GM19438 (cell line): Measurements from ENCODE around the gene CALCOCO1.
"Not testable (repeated sequence)": the region's sequence is repeated elsewhere in the genome, so short reads cannot be mapped to it uniquely, and the experiment has no call there.

Experiments
- ATAC-seq: cut with Tn5 transposase; IDR thresholded peaks from one replicate; pipeline ENCODE4 v1.9.1; 2021; ENCODE audit warnings: low read depth; ENCODE audit not compliant: unreplicated experiment

The CALCOCO1 gene

DNA sequence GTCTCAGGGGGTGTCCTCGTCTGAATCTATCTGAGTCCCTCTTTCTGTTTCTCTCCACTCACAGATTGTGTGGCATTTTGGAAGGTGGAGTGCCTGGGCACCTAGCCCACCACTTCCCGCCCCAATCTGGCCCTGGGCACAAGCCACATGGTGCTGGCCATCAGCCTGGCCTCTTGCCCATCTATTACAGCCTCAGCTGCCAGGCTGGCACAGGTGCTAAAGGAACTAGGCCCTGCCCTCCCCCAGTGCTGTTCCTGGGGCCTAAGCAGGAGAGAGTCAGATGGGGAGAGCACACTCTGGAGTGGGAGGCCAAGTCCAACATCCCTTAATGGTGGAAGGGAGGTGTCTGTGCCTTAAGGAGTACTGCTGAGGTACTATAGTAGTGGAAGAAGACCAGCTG is 8.3 kb upstream of the CALCOCO1 start:
- no peak for ATAC-seq

DNA sequence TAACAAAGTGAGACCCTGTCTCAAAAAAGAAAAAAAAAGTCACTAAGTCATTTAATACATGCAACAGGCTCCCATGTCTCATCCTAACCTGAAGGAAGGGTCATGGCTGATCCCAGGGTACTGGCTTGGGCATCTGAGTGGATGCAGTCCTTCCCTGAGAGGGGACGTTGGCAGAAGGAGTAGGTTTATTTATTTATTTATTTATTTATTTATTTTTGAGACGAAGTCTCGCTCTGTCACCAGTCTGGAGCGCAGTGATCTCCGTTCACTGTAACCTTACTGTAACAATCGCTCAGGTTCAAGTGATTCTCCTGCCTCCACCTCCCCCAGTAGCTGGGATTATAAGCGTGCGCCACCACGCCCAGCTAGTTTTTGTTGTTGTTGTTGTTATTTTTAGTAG is 7.2 kb upstream of the CALCOCO1 start:
- no peak for ATAC-seq

DNA sequence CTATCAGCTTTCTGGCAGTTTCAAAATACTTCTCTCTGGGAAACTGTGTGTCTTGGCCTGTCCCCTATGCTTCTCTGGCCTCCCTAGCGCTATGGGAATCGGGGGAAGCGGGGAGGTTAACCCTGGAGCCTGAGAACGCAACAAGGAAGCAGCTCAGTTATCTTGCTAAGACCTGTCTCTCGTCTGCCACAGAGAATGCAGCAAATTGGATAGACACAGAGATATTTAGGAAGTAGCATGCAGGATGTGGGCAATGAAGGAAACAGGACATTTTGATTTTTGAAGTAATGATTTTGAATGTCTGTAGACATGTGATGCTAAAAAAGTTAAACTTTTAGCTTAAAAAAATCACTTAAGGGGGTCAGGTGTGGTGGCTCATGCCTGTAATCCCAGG is 6.6 kb upstream of the CALCOCO1 start:
- no peak for ATAC-seq

DNA sequence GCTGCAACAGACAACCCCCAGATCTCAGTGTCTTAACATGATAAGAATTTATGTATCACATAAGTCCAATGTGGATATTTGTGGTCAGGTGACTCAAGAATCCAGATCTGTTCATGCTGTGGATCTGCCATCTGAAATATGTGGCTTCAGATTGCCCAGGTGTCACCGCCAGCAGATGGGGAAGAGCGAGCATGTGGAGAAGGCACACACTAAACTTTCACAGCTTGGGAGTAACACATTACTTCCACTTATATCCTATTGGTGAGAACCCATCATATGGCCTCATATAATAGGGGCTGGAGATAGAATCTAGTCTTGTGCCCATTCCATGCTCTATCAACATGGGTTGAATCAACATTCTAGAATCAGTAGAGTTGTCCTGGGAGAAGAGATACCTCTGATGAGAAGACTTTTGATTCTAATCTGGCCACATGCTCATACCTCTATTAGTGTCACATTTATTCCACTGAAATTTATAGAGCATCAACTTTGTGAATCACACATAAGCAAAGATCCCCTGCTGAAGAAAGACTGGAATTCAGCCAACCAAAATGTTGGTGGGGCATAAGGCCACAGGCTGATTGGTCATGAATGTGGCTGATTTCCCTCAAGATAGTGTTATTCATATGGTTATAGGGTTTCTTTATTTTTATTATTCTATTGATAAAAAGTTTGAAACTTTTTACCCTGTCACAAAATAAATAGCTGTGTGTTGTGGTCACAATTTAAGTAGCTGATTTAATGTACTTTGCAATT is 6.0 kb upstream of the CALCOCO1 start:
- no peak for ATAC-seq

DNA sequence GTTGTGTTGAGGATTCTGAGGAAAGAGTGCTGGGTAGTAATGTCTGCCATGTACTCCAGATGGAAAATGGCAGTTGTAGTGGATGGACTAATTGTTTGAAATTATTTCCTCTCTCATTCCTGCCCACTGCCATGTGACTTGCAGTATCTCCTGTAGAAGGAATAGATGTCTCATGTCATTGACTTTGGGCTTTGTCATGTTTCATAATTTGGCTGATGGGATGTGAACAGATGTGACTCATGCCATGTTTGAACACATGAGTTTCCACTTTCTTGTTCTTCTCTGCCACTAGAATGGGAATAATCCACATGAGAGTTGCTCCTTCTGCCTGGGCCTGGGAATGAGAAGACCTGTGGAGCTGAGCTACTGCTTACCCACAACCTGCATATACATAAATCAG is 2.4 kb upstream of the CALCOCO1 start:
- ATAC-seq, result no peak

DNA sequence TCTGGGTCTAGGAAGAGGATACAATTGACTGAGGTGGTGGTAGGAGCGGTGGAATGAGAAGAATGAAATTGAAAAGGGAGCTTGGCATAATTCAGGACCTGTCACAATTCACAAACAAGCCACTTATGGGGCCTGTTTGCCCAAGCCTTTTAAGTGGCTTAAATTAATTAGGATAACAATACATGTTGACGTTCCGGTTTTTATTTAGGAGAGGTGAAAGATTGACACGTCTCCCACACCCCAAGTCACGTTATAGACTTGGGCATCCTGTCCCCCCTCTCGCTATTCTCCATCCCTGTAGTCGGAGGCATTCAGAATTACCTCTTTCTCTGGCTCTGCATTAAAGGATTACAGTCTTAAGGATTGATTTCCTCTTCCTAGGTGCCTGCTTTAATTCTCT is 954 bp upstream of the CALCOCO1 start:
- ATAC-seq, result no peak

DNA sequence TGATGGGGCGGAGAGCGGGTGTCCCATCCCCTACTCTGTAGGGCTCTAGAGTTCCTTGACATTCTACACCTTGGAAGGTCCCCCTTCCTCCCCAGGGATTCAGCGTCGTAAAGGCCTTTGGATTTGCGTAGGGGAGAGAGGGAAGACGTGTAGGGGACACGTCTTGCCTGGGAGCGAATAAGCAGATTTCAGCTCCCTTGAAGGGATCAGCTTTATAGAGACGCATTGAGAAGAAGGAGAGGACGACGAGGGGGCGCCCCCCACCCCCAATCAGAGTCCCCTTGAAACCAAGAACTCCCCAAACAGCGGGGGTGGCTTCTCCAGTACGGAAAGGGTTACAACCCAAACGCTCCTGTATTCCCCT is 324 bp downstream of the CALCOCO1 start:
- ATAC-seq, result no peak

DNA sequence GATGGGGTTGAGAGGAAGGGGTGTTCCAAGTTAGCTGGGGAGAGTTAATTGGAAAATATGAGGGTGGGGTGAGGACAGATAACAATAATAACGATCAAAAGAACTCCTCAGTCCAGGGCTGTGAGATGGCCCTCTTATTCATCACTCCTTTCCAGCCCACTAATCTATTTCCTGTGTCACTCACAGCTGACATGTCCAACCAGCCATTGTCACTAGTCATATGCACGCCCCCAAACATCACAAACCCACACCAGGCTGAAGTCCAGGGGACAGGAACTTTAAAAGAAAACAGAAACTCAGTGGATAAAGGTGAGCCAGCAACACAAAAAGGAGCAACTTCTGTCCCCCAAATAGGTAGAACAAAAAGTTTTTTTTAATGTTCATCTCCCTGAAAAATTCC is 911 bp downstream of the CALCOCO1 start:
- ATAC-seq, result no peak

DNA sequence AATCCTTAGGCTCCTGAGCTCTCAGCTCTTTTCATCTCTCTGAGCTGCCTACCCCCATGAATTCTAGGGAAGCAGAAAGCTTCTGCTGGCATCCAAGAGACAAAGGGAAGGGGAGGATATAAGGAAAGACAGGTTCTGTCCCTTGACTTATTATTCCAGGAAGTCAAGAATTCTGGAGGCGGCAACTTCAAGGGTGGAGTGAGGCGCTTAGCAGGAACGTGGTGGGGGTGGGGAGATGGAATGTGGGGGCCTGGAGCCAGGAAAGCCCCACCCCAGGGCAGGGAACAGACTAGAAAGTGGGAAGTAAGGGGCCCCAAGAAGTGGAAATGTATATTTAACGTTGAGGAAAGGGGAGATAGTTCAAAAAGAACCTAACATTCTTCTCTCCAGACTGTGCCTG is 1.4 kb downstream of the CALCOCO1 start:
- ATAC-seq, result no peak

DNA sequence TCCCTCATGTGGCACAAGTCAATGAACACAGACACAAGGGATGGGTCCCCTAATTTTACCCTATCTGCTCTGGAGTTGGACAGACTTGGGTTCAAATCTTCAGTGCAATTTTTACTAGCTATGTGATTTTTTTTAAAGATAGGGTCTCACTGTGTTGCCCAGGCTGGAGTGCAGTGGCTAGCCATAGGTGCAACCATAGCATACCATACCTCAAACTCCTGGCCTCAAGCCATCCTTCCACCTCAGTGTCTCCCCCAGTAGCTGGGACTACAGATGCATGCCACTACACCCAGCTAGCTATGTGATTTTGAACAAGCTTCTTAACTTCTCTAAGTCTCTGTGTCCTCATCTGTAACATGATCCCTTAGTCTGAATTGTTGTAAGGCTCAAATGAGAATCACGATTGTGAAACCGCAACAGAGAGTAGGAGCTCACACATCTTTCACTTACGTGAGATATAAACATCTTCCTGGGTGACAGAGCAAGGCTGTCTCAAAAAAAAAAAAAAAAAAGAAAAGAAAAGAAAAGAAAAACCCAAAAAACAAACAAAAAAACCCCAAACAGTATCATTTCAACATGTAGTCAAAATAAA is 4.7 kb downstream of the CALCOCO1 start:
- ATAC-seq, result no peak

DNA sequence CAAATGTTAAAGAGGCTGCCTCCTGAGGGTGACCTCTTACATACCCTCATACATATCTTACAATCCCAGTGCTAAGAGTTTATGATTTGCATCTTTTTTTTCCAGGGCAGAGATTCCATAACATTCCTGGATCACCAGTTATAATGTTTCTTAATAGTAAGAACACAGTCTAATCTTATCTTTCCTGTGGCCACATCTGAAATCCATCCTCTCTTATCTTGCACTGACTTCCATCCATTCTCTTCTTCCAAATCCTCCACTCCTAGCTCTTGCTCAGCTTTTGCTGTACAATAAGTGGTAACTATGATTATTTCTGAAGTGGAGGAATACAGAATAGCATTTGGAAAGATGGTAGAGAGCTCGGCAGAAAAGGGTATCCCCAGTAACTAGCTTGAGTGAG is 6.3 kb downstream of the CALCOCO1 start:
- no peak for ATAC-seq

DNA sequence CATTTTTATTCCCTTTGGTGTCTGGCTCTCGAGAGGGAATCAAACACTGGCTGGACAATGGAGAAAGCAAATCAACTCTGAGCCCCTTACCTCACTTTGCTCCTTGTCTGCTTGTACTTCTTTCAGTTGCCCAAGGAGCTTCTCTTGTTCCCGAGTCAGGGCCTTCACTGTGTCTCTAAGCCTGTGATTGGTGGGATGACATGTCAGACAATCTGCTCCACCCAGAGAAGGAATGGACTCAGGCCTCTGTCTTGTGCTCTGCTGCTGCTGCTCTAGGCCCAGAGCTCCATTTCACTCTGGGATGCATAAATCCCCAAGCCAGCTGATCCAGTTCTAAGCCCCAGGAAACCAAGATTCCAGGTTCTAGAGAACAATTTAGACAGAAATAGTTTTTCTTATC is 7.6 kb downstream of the CALCOCO1 start:
- ATAC-seq, result no peak

DNA sequence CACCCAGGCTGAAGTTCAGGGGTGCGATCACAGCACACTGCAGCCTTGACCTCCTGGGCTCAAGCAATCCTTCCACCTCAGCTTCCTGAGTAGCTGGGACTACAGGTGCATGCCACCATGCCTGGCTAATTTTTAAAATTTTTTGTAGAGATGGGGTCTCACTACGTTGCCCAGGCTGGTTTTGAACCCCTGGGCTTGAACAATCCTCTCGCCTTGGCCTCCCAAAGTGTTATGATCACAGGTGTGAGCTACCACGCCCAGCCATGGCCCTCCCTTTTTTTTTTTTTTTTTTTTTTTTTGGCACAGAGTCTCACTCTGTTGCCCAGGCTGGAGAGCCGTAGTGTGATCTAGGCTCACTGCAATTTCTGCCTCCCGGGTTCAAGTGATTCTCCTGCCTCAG is 8.7 kb downstream of the CALCOCO1 start:
- not testable (repeated sequence) for ATAC-seq

DNA sequence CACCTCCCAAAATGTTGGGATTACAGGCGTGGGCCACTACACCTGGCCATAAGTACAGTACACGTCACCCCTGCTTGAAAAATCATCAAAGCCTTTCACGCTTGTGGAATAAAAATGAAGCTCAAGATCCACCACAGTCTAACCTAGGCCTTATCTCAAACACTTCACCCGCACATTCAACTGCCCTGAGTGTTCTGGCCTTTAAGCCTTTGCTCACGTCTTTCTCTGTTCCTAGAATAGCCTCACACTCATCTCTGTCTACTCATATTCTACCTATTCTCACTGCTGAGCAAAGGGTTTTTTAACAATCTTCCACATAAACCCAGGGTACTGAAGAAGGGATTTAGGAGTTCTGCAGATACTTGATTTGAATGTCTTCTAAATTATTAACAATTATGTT is 9.9 kb downstream of the CALCOCO1 start:
- no peak for ATAC-seq

DNA sequence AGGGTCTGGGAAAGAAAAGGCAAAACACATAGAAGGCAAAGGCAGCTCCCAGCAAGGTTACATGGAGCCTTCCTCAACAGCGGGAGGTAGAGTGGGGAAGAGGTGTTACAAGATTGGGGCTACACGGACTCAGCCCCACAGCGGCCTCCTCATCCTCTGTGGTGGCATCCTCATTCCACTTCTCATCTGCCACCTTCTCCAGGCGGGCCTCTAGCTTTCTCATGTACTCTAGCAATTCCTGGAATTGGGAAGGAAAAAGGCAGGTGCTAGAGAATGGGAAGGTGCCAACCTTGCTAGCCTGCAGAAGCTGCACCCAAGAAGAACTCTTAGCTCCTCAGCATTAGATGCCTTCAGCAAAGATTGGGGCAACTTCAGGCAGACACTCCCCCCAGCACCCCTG is 13.2 kb downstream of the CALCOCO1 start:
- ATAC-seq, result no peak

DNA sequence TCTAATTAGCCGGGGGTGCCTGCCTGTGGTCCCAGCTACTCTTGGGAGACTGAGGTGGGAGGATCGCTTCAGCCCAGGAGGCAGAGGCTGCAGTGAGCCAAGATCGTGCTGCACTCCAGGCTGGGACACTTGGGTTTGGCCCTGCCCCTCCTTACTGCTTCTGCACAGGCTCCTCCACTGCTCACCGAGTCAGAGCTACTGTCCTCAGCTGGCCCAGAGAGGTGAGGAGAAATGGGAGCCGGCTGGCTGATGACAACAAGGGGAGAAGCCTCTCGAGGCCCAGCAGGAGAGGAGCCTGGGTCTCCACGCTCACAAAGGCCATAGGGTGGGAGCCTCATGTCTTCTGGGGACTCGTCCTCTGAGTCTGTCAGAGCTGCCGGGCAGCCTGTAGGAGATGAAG is 13.7 kb downstream of the CALCOCO1 start:
- no peak for ATAC-seq

DNA sequence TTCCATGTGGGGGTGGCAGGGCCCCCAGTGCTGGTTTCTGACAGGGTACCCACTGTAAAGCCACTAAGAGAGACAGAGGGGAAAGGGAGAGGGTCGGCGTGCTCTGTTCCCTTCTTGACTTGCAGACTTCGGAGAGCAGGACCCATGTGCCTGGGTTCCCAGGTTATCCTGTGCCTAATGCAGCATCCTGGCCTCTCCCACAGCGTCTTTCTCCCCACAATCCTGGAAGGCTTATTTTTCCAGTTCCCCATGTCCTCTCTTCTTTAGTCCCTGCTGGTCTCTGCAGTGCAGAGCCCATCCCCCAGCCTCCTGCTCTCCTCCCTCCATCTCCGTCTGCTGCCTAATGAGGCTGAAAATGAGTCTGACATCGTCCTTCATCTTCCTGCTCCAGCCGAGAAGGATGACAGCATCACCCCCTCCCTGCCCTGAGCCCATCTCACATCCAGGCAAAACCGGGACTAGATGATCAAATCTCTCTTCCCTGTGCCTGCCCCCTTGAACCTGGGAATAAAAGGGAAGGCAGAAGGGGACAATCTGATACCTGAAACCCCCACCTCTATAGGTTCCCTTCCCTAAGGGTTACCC is 15.1 kb downstream of the CALCOCO1 start:
- ATAC-seq, result no peak

DNA sequence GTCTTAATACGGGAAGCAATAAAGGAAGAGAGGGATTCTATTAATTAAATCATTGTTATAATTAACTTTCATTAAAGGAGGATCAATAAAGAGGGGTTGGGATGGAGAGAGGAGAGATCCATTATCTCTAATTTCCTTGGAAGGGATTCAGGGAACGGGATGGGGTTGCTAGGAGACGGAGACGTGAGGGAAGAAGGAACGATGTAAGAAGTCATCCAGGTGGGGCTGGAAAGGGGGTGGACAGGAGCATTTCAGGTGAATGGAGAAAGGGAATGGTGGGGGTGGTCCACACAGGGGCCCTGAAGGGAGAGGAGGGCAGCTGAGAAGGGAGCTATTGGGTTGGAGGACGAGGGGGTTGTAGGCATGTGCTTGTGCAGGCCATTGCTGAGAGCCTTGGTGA is 17.2 kb downstream of the CALCOCO1 start:
- no peak for ATAC-seq

DNA sequence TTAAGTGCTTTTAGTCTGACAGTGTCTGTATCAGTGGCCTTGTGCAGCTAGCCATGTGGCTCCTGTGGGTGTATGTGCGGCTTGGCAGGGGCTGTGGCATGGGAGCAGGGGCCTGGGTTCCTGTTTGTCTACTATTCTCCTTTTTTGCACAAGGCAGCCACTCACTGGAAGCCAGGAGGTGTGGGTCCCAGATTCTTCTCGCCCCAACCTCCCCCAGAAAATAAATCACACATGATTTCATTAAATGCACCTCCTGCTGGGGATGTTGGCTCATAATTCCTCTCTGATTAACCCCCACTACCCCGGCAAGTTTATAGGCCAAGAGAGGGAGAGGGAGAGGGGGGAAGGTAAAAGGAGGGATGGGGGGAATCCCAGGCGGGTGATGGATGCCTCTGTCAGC is 17.6 kb downstream of the CALCOCO1 start:
- no peak for ATAC-seq

DNA sequence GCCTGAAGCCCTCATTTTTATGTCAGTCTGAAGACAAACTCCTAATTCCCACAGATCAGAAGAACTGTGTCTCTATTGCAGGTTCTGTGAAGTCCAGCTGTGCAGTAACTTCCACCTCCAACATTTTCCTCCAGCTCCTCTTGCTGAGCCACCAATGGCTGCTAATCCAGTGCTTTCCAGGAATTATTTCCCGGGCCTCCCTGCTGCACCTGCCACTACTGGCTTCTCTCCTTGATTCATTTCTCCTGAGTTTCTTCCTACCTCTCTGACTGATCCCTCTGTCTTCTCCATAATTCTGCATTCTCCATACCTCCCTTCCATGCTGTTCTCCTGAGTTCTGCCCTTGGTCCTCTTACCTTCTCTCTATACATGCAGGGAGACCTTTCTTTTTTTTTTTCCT is 21.2 kb downstream of the CALCOCO1 start:
- no peak for ATAC-seq

DNA sequence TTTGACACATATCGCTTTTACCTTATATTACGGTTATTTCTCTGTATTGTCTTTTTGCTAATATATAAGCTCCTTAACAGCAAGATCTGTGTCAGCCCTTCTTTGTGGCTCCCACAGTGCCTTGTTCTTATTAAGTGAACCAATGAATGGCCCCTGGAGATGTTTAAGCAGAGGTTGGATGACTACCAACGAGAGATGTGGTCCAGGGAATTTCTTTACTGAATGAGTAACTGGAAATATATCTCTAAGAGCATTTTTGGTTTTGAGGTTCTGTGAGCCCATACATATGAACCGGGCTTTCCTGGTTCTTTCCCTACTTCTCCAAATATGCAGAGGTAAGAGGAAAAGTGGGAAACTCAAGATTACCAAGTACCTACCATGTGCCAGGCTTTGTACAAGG is 23.5 kb downstream of the CALCOCO1 start:
- no peak for ATAC-seq

DNA sequence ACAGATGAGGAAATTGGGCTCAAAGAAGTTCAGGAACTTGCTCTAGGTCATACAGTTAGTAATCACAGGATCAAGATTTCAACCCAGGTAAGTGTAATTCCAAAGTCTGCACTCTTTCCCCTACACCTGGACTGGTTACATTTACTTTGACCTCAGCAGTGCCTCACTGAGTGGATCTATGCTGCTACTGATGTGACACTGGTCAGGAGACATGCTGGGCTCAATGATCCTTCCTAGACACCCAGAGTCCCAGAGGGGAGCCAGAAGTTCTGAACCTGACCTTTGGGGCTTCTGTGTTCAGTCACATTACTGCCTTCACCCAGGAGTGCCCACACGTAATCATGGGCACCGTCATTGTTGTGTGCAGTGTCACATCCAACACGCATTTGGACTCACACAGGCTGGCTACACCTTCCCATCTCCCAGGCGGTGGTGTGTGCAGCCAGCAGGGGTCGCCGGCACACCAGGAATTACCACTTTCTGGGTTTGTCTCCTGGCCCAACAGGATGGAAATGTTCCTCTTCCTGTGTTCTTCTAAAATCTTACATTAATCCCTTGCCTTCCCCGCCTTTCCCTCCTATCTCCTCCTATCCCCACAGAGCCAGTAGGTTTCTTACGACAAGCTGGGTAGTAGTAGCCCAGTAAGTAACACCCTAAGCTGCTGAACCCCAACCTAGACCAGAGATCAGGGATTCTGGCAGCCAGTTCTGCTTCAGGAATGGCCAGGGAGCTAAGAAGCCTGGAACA is 25.6 kb downstream of the CALCOCO1 start:
- peak; percentile 70 for ATAC-seq
